ENCODE data around the gene SNX6.

GRCh38 chr14:34620839-34621238, 9.1 kb downstream of the SNX6 start:
- no peak for TF ChIP-seq POLR2A (IDR thresholded peaks at IDR 0.05; ENCODE audit: low read depth, low read length)
- TF ChIP-seq POLR2AphosphoS5 (IDR thresholded peaks at IDR 0.05; ENCODE audit: low read depth, low read length), result no peak
- TF ChIP-seq POU2F2 (IDR thresholded peaks at IDR 0.05; ENCODE audit: low read depth, low read length), result no peak
- no peak for TF ChIP-seq TAF1 (IDR thresholded peaks at IDR 0.05; ENCODE audit: low read depth, low read length)
- no peak for TF ChIP-seq SPI1 (IDR thresholded peaks at IDR 0.05; ENCODE audit: low read depth, low read length)
